GM19324 (cell line): Measurements from ENCODE around the gene ADCY5.

Source experiments
- ATAC-seq: cut with Tn5 transposase; IDR thresholded peaks from one replicate; pipeline ENCODE4 v1.9.1; 2021; ENCODE audit warnings: mild to moderate bottlenecking, moderate library complexity; ENCODE audit not compliant: unreplicated experiment, low FRiP score

ADCY5 gene

GRCh38 chr3:123294296-123294938 lies 154.5 kb downstream of the ADCY5 start:
- no peak for ATAC-seq

DNA sequence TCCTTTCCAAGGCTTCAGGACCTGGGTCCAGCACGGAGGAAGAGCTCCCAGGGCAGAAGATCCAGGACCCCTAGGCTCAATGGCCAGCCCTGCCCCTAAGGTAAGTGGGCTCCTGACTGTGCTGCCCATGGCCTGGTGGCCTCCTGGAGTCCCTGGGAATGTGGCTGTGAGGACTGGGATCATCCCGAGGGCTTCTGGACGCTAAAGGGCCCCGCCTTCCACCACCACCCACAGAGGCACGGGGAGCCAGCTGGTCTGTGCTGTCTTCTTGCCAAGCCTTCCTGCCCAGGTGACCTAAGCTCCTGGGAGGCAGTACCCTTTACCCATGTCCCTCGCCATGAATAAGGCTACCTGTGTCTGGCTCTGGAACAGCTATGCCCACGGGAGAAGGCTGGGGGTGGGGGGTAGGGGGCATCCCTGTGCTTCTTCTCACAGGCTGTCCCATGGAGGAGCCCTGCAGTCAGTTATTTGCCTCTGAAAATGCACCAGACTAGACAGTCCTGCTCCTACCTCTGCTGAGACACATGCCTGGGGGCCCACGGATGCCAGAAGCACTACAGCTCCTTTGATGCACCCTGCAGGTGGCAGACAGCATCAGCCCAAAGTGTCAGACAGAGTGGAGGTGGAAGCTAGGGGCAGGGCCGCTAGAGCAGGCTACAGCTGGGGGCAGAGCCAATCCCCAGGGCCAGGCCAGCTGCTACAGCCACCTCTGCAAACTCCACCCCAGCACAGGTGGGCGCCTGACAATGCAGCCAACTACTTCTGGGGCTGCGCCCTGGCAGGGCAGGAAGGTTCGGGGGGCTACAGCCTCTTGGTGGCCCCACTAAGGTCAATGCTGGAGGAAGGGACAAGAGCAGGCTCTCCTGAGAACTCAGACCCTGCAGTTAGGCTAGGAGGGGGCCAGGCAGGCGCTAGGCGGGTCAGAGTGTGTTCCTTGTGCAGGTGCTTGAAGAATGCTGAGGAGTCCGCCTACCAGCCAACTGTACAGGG lies 156.3 kb downstream of the ADCY5 start:
- no peak for ATAC-seq

- ATAC-seq = no peak
Observed at GRCh38 chr3:123291404-123291803, 157.5 kb downstream of the ADCY5 start.

GRCh38 chr3:123290962-123291361 lies 157.9 kb downstream of the ADCY5 start:
- ATAC-seq = no peak

DNA sequence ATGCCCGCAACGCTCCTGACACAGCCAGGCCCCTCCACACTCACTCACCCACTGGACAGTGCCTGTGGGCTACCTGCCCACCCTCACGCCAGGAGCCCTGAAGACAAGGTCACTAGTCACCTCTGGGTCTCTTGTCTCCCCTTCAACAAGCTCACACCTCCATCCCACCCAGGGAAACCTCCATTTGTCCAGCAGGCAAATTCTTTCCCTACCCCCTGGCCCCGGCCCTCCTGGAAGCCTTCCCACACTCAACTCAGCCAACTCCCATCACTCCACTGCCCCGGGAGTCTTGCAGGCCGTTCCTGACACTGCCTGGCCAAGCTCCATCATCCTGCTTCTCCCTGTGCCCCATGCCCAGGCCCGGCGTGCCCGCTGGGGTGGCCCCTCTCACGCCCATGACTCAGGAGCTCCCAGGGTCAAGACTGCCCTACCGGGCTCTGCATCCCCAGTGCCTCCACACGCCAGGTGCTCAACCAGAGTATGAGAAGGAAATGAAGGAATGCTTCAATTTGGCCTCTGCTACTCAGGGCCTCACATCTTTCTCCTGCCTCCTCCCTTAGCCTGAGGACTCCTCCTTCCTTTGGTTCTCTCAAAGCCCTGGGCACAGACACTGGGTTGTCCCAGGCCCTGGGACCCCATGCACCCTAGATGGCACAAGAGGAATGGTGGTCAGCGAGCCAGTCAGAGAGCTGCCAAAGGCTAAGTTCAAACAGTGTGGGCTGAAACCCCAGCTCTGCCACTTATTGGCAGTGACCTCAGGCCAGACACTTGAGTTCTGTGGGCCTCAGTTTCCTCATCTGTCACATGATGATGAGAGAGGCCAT lies 158.6 kb downstream of the ADCY5 start:
- no peak for ATAC-seq

- no peak for ATAC-seq
Observed at GRCh38 chr3:123289391-123290106, 159.3 kb downstream of the ADCY5 start.

DNA sequence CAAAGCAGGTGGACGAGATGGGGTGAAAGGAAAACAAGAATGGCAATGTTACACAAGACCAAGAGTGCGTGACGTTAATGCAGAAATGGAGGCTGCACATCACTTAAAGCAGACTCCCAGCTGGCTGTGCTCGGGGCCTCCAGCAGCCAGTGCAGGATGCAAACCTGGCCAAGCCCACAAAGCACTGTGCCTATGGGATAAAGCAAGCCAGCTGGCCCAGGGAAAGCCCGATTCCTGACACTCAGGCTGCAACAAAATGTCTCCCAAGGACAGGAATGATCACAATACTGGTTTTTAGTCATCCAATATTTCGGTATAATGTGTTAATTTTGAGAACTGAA lies 161.0 kb downstream of the ADCY5 start:
- ATAC-seq = no peak

GRCh38 chr3:123287051-123287961 lies 161.6 kb downstream of the ADCY5 start:
- ATAC-seq = no peak

DNA sequence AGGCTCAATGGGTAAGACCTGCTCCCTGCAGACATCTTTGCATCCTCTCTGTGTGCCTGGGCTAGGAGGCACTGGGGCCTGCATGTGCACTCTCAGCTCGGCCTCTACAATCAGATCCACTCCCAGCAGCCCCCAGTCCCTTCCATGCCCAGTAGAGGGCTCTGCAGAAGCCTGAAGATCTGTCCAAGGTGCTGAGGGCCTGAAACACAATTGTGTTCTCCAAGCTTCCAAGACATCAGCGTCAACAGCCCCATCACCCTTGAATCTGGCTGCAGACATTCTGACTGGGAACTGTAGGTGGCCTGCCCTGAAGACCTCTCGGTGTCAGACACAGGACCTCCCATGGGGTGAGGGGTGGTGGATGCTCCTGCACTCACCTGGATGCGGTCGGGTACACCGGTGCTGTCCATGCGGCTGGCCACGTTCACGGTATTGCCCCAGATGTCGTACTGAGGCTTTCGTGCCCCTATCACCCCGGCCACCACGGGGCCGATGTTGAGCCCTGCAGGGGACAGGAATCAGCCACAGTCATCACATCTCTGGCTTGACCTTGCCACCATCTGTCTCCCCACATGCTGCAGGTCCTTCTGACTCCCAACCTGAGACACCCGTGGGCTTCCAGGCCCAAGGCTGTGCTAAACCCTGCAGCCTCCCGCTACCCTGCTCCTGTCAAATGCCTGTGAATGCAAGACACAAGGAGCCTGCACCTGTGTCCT lies 162.4 kb downstream of the ADCY5 start:
- no peak for ATAC-seq

DNA sequence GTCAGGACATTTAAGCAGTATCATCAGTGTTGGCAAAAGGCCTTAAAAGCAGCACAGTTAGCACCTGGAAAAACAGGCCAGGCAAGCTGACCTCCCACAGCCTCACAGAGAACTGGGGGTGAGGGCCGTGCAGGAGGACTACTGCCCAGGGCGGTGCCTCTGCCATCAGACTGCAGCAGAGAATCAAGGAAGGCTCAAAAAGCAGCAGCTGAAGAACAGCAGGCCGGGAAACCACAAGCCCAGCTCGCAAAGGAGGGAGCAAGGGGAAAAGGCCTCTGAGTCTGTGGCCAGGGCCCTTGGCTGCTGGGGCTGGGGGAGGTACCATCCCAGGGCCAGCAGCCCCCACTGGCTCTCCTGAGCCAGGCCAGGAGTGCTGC lies 163.0 kb downstream of the ADCY5 start:
- no peak for ATAC-seq

DNA sequence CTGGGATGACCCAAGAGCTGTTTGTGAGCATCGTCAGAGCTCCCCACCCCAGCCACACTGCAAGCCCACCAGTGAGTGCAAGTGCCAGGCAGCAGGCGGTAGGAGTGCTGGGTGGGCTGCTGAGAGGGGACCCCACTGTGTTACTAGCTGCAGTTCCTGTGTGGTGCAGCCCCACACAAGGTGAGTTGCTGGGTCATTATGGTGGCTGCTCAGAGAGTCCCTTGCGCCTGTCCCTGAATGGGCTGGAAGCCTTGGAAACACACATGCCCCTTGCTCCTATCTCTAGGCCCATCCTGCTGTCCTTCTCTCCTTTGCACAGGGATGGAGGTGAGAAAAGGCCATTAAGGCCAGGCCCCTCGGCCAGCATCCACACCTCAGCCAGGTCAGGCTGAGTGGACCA lies 163.4 kb downstream of the ADCY5 start:
- ATAC-seq = no peak

GRCh38 chr3:123285066-123285465 lies 163.8 kb downstream of the ADCY5 start:
- no peak for ATAC-seq

GRCh38 chr3:123284399-123285010 lies 164.4 kb downstream of the ADCY5 start:
- no peak for ATAC-seq

GRCh38 chr3:123283657-123284398 lies 165.1 kb downstream of the ADCY5 start:
- ATAC-seq = no peak

GRCh38 chr3:123283074-123283473 lies 165.8 kb downstream of the ADCY5 start:
- ATAC-seq = no peak

DNA sequence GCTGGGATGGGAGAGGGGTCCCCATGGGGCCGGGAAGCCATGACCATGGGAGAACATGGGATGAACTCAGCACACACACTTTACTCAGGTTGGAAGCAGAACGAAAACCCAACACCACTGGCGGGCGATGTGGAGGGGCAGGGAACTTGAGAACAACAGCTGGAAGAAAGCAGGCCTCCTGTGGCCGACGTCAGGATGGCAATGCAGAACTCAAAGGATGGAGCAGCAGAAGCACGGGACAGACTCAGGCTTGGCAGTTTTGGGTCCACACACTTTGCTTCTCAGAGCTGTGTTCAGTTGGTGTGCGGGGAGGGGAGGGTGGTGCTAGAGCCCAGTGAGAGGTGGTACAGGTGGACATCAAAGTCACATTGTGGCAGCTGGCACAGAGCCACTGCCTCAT lies 166.4 kb downstream of the ADCY5 start:
- no peak for ATAC-seq

DNA sequence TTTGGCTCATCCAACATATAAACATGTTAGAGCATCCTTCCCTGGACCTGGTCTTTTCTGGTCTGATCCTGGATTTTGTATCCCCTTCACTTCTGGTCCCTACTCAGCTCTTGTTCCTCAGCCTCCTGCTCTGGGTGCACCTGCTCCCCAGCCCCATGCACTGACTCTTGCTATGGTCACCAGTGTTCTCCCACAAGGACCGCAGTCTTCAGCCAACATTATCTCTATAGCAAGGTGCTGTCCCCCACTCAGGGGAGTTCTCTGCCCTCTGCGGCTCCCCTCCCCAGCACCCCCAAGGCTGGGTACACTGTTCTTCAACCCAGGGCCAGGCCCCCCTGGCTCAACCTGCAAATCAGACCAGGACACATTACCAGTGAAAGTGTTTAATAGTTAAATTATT lies 167.0 kb downstream of the ADCY5 start:
- ATAC-seq = no peak

DNA sequence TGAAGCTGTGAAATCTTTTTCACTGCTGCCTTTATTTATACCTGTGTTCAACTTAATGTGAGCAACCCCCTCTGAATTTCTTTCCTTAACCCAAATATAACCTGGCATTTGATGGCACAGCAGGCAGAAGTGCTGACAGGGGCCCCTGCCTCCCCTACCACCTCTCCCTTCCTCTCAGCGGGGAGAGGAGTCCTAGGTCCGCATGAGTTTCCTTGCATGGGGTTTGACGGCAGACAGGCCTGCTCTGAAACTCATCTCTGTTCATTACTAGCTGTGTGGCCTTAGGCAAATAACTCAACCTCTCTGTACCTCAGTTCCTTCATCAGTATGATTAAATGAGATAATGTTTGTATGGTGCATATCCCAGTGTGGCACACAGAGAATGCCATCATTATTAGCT lies 167.5 kb downstream of the ADCY5 start:
- no peak for ATAC-seq
